ENCODE results near the gene SF3B1. TPM values are rescaled to one million over a fixed set of nuclear protein-coding genes. Genes with fewer than 3 reads are reported as not detected.
"Not testable (repeated sequence)": the region's sequence is repeated elsewhere in the genome, so short reads cannot be mapped to it uniquely, and the experiment has no call there.

SF3B1 gene
- total RNA-seq, 2 donors from 2014 or later = 266 to 292 TPM

- no peak overlapping the region for H3K27ac Mint-ChIP-seq
- DNase-seq (ENCODE audit: low spot score in 2 of 2) = no peak
- no peaks in the 10 kb centered on the region for H3K36me3 Mint-ChIP-seq
- H3K9me3 Mint-ChIP-seq = no peaks in the 10 kb centered on the region
- no peak for ATAC-seq
These were observed 10.9 kb upstream of the SF3B1 start for GRCh38 chr2:197445746-197446145.

- Mint-ChIP-seq H3K9me3 (no peaks in the 10 kb centered on the region), H3K36me3 (no peaks in the 10 kb centered on the region), H3K27ac (no peak overlapping the region)
- ATAC-seq = no peak
- DNase-seq (ENCODE audit: low spot score in 2 of 2) = no peak
These were observed 8.0 kb upstream of the SF3B1 start for GRCh38 chr2:197442857-197443256.

DNA sequence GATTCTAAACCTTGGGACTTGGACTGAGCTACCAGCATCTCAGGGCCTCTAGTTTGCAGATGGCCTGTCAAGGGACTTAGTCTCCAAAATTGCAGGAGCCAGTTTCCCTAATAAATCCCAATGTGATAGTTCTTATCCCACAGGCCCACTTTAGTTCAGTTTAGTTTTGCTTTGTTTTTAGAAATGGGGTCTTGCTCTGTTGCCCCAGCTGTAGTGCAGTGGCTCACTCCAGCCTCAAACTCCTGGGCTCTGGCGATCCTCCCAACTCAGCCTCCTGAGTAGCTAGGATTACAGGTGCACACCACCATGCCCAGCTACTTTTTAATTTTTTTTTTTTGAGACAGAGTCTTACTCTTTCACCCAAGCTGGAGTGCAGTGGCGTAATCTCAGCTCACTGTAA is 2.6 kb upstream of the SF3B1 start:
- H3K27ac Mint-ChIP-seq = no peak overlapping the region
- H3K9me3 Mint-ChIP-seq = no peaks in the 10 kb centered on the region
- DNase-seq (ENCODE audit: low spot score in 2 of 2) = no peak
- H3K36me3 Mint-ChIP-seq = peaks cover 21 to 24% of the 10 kb centered on the region in 2 donors
- no peak for ATAC-seq

DNA sequence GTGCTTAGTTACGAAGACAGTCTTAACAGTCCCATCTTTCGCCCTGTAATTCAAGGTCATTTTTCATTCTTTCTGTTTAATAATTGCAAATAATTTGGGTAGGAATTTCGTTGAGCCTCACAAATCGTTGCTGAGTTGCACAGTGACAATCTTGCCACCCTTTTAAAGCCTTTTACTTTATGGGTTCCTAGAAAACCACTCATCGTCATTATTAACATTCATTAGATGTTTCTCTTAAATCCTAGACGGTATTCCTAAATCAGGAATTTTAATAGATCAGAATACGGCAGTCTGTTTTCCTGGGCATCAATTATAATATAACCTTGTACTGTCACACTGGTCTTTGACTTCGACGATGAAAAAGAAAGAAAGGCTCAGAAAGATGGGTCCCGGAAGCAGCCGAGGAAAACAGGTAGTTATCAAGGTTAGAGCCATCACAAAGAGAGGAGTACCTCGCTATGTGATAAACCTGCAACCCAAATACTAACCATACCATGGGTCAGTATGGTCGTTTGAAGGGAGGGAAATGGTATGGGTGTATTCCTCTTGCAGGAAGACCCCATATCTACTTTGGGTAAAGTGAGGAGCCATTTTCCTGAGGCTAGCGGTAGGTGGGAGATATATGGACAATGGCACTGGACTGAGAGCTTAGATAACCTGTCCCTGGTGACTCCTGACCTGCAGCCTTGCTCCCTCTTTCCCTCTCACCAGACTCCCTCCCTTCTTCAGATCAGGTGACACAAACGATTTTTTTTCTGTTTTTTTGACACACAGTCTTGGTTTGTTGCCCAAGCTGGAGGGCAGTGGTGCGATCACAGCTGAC is 981 bp upstream of the SF3B1 start:
- DNase-seq (ENCODE audit: low spot score in 2 of 2) (no peak), ATAC-seq (no peak)
- Mint-ChIP-seq H3K9me3 (no peaks in the 10 kb centered on the region), H3K36me3 (peaks cover 24 to 27% of the 10 kb centered on the region in 2 donors), H3K27ac (peak overlapping the region; percentile 100)

- DNase-seq (ENCODE audit: low spot score in 2 of 2) (no peak), ATAC-seq (peak in 1 of 2 donors; percentile 13)
- peaks cover 24 to 30% of the 10 kb centered on the region in 2 donors for H3K36me3 Mint-ChIP-seq
- peak overlapping the region; percentile 100 for H3K27ac Mint-ChIP-seq
- no peaks in the 10 kb centered on the region for H3K9me3 Mint-ChIP-seq
These were observed 919 bp downstream of the SF3B1 start for GRCh38 chr2:197433780-197434438.

- not testable (repeated sequence) for ATAC-seq; DNase-seq (ENCODE audit: low spot score in 2 of 2); H3K9me3 Mint-ChIP-seq
- Mint-ChIP-seq H3K36me3 (peaks cover 24 to 38% of the 10 kb centered on the region in 2 donors), H3K27ac (peak overlapping the region in 1 of 2 donors; percentile 100)
These were observed 2.3 kb downstream of the SF3B1 start for GRCh38 chr2:197432527-197432926.

GRCh38 chr2:197431858-197432257 is 3.0 kb downstream of the SF3B1 start:
- H3K36me3 Mint-ChIP-seq = peaks cover 24 to 38% of the 10 kb centered on the region in 2 donors
- no peaks in the 10 kb centered on the region for H3K9me3 Mint-ChIP-seq
- H3K27ac Mint-ChIP-seq = peak overlapping the region; percentile 47 to 63
- DNase-seq (ENCODE audit: low spot score in 2 of 2) (no peak), ATAC-seq (no peak)

- Mint-ChIP-seq H3K27ac (peak overlapping the region in 1 of 2 donors; percentile 87), H3K9me3 (no peaks in the 10 kb centered on the region), H3K36me3 (peaks cover 0 to 16% of the 10 kb centered on the region in 2 donors)
These were observed 6.8 kb downstream of the SF3B1 start for GRCh38 chr2:197427986-197428385.

GRCh38 chr2:197426723-197427603 is 7.9 kb downstream of the SF3B1 start:
- peak overlapping the region in 1 of 2 donors; percentile 77 for H3K27ac Mint-ChIP-seq
- H3K36me3 Mint-ChIP-seq = peaks cover 0 to 16% of the 10 kb centered on the region in 2 donors
- ATAC-seq (no peak), DNase-seq (ENCODE audit: low spot score in 2 of 2) (no peak)
- H3K9me3 Mint-ChIP-seq = no peaks in the 10 kb centered on the region

More at GRCh38 chr2:197427986-197428385, 6.8 kb downstream of the SF3B1 start:
- DNase-seq (ENCODE audit: low spot score in 2 of 2) (no peak), ATAC-seq (no peak)

GRCh38 chr2:197425550-197425949 is 9.3 kb downstream of the SF3B1 start:
- Mint-ChIP-seq H3K9me3 (no peaks in the 10 kb centered on the region), H3K27ac (peak overlapping the region in 1 of 2 donors; percentile 53), H3K36me3 (peaks cover 0 to 11% of the 10 kb centered on the region in 2 donors)
- ATAC-seq = no peak
- no peak for DNase-seq (ENCODE audit: low spot score in 2 of 2)

GRCh38 chr2:197423307-197423706 is 11.5 kb downstream of the SF3B1 start:
- ATAC-seq = no peak
- Mint-ChIP-seq H3K9me3 (no peaks in the 10 kb centered on the region), H3K36me3 (peaks cover 0 to 1% of the 10 kb centered on the region in 2 donors), H3K27ac (no peak overlapping the region)
- DNase-seq (ENCODE audit: low spot score in 2 of 2) = no peak

DNA sequence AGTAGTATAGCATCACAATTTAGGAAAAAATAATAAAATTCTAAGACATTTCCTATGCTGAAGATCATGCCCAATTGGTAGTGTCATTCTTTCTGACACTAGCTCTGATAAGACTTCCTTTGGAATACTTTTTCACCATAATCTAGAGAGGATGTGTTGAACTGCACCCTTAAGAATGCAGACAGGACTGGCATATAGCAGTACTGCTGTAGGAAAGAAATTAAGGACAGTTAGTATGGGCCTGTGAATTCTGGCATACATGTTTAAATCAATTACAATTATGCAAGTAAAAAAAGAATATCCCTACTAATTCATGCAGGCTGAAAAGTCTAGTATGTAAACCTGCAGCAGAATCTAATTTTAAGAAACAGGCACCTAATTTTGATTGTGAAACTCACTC is 15.4 kb downstream of the SF3B1 start:
- H3K36me3 Mint-ChIP-seq = peaks cover 0 to 19% of the 10 kb centered on the region in 2 donors

DNA sequence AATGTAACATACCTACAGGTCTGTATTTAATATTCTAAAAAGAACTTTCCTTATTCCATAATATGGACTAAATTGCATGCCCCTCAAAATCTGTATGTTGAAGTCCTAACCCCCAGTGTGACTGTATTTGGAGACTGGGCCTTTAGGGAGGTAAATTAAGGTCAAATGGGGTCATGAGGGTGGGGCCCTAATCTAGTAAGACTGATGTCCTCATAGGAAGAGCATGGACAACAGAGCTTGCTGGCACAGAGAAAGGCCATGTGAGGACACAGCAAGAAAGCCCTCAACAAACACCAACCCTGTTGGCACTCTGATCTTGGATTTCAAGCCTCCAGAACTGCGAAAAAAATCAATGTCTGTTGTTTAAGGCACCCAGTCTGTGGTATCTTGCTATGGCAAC is 18.6 kb downstream of the SF3B1 start:
- peaks cover 0 to 24% of the 10 kb centered on the region in 2 donors for H3K36me3 Mint-ChIP-seq
- no peak overlapping the region for H3K27ac Mint-ChIP-seq
- DNase-seq (ENCODE audit: low spot score in 2 of 2) (no peak), ATAC-seq (no peak)
- no peaks in the 10 kb centered on the region for H3K9me3 Mint-ChIP-seq

More for the DNA sequence above, 15.4 kb downstream of the SF3B1 start:
- Mint-ChIP-seq H3K27ac (peak overlapping the region in 1 of 2 donors; percentile 50), H3K9me3 (no peaks in the 10 kb centered on the region)
- ATAC-seq = no peak
- no peak for DNase-seq (ENCODE audit: low spot score in 2 of 2)

DNA sequence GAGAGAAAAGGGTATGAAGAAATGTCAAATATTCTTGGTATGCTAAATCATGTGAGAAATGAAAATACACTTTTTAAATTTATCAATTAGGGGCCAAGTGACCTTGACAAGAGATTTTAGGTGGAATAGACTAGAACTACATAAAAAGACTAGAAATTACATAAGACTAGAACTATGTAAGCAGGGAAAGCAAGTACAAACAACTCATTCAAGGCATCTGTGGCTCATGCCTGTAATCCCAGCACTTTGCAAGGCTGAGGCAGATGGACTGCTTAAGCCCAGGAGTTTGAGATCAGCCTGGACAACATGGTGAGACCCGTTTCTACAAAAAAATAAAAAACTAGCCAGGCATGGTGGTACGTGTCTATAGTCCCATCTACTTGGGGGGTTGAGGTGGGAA is 20.3 kb downstream of the SF3B1 start:
- Mint-ChIP-seq H3K36me3 (peaks cover 0 to 31% of the 10 kb centered on the region in 2 donors), H3K9me3 (no peaks in the 10 kb centered on the region), H3K27ac (peak overlapping the region in 1 of 2 donors; percentile 74)
- DNase-seq (ENCODE audit: low spot score in 2 of 2) (no peak), ATAC-seq (no peak)

DNA sequence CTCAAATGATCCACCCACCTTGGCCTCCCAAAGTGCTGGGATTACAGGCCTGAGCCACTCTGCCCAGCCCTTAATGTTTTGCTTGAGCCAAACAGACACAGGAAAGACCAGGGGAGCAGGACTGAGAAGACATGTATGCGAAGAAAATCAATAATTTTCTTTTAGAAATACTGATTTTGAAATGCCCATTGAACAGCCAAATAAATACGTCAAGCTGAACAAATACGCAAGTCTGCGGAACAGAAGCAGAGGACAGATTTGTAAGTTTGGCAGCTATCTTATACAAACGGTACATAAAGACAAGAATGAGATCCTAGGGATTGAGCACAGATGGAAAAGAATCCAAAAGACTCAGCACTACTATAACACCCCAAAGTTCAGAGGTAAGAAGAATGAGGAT is 20.8 kb downstream of the SF3B1 start:
- ATAC-seq (no peak), DNase-seq (ENCODE audit: low spot score in 2 of 2) (no peak)
- no peaks in the 10 kb centered on the region for H3K9me3 Mint-ChIP-seq
- peaks cover 0 to 34% of the 10 kb centered on the region in 2 donors for H3K36me3 Mint-ChIP-seq
- no peak overlapping the region for H3K27ac Mint-ChIP-seq

GRCh38 chr2:197405582-197405981 is 29.2 kb downstream of the SF3B1 start:
- no peak overlapping the region for H3K27ac Mint-ChIP-seq
- ATAC-seq (no peak), DNase-seq (ENCODE audit: low spot score in 2 of 2) (no peak)
- H3K9me3 Mint-ChIP-seq = no peaks in the 10 kb centered on the region
- peaks cover 6 to 47% of the 10 kb centered on the region in 2 donors for H3K36me3 Mint-ChIP-seq
